ENCODE data around the gene ATP10A.

GRCh38 chr15:25869701-25870100 is 6.6 kb upstream of the ATP10A start:
- TF ChIP-seq EZH2 (IDR thresholded peaks at IDR 0.05; ENCODE audit: low read length) (no peak), CTCF (optimal IDR thresholded peaks at IDR 0.05 in 1 of 3, IDR thresholded peaks at IDR 0.05 in 1 of 3, conservative IDR thresholded peaks at IDR 0.05 in 1 of 3; ENCODE audit: extremely low read depth in 1 of 3, insufficient read depth in 2 of 3, low read length in 3 of 3) (no peak)
